B cell (primary cell): Measurements from ENCODE around the gene EHD1. TPM values are rescaled to one million over a fixed set of nuclear protein-coding genes. Genes with fewer than 3 reads are reported as not detected.

ENCODE experiments used
- ATAC-seq: fragments of 200-7000 bp; cut with Tn5 transposase; one replicate; pipeline ENCODE4 v1.10.0; 2021; ENCODE audit warnings: low read depth, mild to moderate bottlenecking, moderate number of reproducible peaks, moderate library complexity
- CTCF ChIA-PET: fragments of 350-600 bp; sonication (Branson Sonifier 250); formaldehyde crosslinking; loops from one replicate; lab custom pipeline; 2021; ENCODE audit warnings: antibody characterized with exemption, inconsistent platforms; lab: Charles Lee
- POLR2A ChIA-PET: fragments of 350-600 bp; sonication (Branson Sonifier 250); formaldehyde crosslinking; loops from one replicate; lab custom pipeline; 2021; ENCODE audit warnings: antibody characterized with exemption; lab: Charles Lee
- DNase-seq: peaks from one replicate; pipeline ENCODE4 v3.0.0; 2013
- H2AFZ ChIP-seq: 2 replicates; pipeline ENCODE4 v1.6.1; 2012; ENCODE audit warnings: mild to moderate bottlenecking, low read depth, low read length; ENCODE audit not compliant: insufficient read depth, poor library complexity, severe bottlenecking
- H3K27ac ChIP-seq, 2 donors: 1 replicate in 1 of 2; 2 replicates in 1 of 2; pipeline ENCODE4 v1.5.1; 2012 to 2013; ENCODE audit warnings: low read length in 2 of 2, mild to moderate bottlenecking in 2 of 2, moderate library complexity in 1 of 2
- H3K27me3 ChIP-seq, 4 experiments: fragments of 200-600 bp in 1 of 4; sonication (generic) in 1 of 4; replicated peaks in 1 of 4; 1 replicate in 2 of 4; 2 replicates in 2 of 4; pipeline versions ENCODE4 v1.6.1 to v1.7.0; 2013 to 2016; ENCODE audit warnings: low read length in 3 of 4, mild to moderate bottlenecking in 2 of 4, mixed read lengths in 1 of 4, moderate library complexity in 1 of 4; ENCODE audit not compliant: insufficient read depth in 4 of 4, control insufficient read depth in 3 of 4; ENCODE audit errors: control extremely low read depth in 1 of 4
- H3K36me3 ChIP-seq, 2 experiments: replicated peaks in 1 of 2; 1 replicate in 1 of 2; 2 replicates in 1 of 2; pipeline versions ENCODE4 v1.6.1 to v1.7.1; 2013; ENCODE audit warnings: low read length in 1 of 2; ENCODE audit not compliant: insufficient read depth in 2 of 2, control insufficient read depth in 1 of 2; ENCODE audit errors: control extremely low read depth in 1 of 2, extremely low read depth in 1 of 2
- H3K4me1 ChIP-seq, 2 donors: fragments of 200-600 bp in 1 of 2; sonication (generic) in 1 of 2; 1 replicate in 1 of 2; 2 replicates in 1 of 2; pipeline versions ENCODE4 v1.5.1 to v1.6.1; 2013 to 2017; ENCODE audit warnings: low read length in 2 of 2; ENCODE audit not compliant: control insufficient read depth in 2 of 2, insufficient read depth in 2 of 2
- H3K4me2 ChIP-seq: replicated peaks from 2 replicates; pipeline ENCODE3; 2012; ENCODE audit warnings: mild to moderate bottlenecking, low read depth, low read length; ENCODE audit not compliant: poor library complexity, severe bottlenecking
- H3K4me3 ChIP-seq, 5 experiments: fragments of 200-600 bp in 1 of 5; sonication (generic) in 1 of 5; 1 replicate in 3 of 5; 2 replicates in 2 of 5; pipeline versions ENCODE4 v1.5.1 to v1.7.0; 2011 to 2016; ENCODE audit warnings: low read length in 4 of 5, mild to moderate bottlenecking in 4 of 5, low read depth in 2 of 5, control low read depth in 1 of 5, moderate library complexity in 1 of 5; ENCODE audit not compliant: insufficient read depth in 1 of 5; ENCODE audit errors: control extremely low read depth in 1 of 5, extremely low read depth in 1 of 5
- H3K79me2 ChIP-seq: fragments of 200-600 bp; sonication (generic); one replicate; pipeline ENCODE4 v1.6.0; 2016; ENCODE audit warnings: low read length; ENCODE audit not compliant: control insufficient read depth, insufficient read depth
- H3K9ac ChIP-seq: fragments of 200-600 bp; sonication (generic); 2 replicates; pipeline ENCODE4 v1.6.1; 2017; ENCODE audit warnings: mild to moderate bottlenecking, low read length, moderate library complexity
- H3K9me3 ChIP-seq, 3 donors: one replicate each; pipeline versions ENCODE4 v1.6.1 to v1.7.1; 2013; ENCODE audit warnings: low read length in 2 of 3; ENCODE audit not compliant: control insufficient read depth in 2 of 3, insufficient read depth in 1 of 3; ENCODE audit errors: control extremely low read depth in 1 of 3
- H4K20me1 ChIP-seq: 2 replicates; pipeline ENCODE4 v1.6.0; 2012; ENCODE audit warnings: mild to moderate bottlenecking, low read length; ENCODE audit not compliant: insufficient read depth, control insufficient read depth, poor library complexity, severe bottlenecking
- H3K27ac Mint-ChIP-seq: one replicate; pipeline ENCODE4 v1.8.0; 2021; ENCODE audit warnings: mixed read lengths
- H3K27me3 Mint-ChIP-seq: one replicate; pipeline ENCODE4 v1.8.0; 2021; ENCODE audit warnings: mixed read lengths
- H3K4me1 Mint-ChIP-seq: one replicate; pipeline ENCODE4 v1.8.0; 2021; ENCODE audit warnings: mixed read lengths
- H3K4me3 Mint-ChIP-seq: one replicate; pipeline ENCODE4 v1.8.0; 2021; ENCODE audit warnings: mixed read lengths
- H3K9me3 Mint-ChIP-seq: one replicate; pipeline ENCODE4 v1.8.0; 2022; ENCODE audit warnings: mixed read lengths; ENCODE audit not compliant: insufficient read depth
- EZH2 ChIP-seq: IDR thresholded peaks from 2 replicates; pipeline ENCODE4 v1.6.1; 2012; ENCODE audit warnings: borderline replicate concordance, low read depth, mild to moderate bottlenecking, moderate library complexity, low read length; ENCODE audit not compliant: insufficient read depth, poor library complexity, severe bottlenecking
- WGBS: methylation state at CpG from one replicate; pipeline ENCODE4 v1.1.5; 2013; ENCODE audit warnings: missing lambda C conversion rate; ENCODE audit not compliant: insufficient coverage; 5-methylcytosine and 5-hydroxymethylcytosine counted together
- intact Hi-C: fragments of 100-400 bp; cut with micrococcal nuclease; formaldehyde crosslinking; loops from one replicate; pipeline ENCODE4 v1.10.0; 2022
- polyA plus RNA-seq: library from polyadenylated mRNA; depleted of rRNA; stranded (reverse); fragments of >200 nt; gene quantifications from 2 replicates; pipeline ENCODE4 v1.2.3, GENCODE V29; 2012
- total RNA-seq, 2 donors: library from RNA; stranded (reverse); fragments of 120-200 nt in 1 of 2; gene quantifications; 1 replicate in 1 of 2; 2 replicates in 1 of 2; pipeline versions ENCODE4 v1.2.3 to v1.2.4, GENCODE V29; 2013 to 2022
- TF ChIP-seq, protein P1 (sequence below): fragments of 200-600 bp; IDR thresholded peaks from one replicate; pipeline ENCODE4 v1.8.0; 2022; ENCODE audit warnings: antibody characterized with exemption, mild to moderate bottlenecking

EHD1 gene
- total and polyA plus RNA-seq, 2 donors (not counting 1 experiment from before 2014, with no cell fraction given), result 208 to 280 TPM

DNA sequence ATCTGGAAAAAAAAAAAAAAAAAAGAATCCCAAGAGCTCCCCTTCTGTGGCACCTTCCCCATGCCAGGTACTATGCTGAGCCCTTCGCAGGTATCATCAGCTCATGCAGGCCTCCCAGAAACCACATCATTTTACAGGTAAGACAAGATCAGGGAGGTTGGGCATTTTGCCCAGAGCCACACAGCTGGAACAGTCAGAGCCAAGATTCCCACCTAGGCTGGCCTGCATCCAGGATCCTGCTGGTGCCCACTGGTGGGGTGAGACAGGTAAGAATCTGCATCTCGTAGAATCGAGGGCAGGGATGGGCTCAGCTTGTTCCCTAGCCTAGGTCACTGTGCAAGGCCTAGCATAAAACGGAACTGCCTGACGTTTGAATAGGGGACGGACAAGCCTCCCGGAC lies 52.4 kb downstream of the EHD1 start:
- no peak overlapping the region for H3K4me3 ChIP-seq
- ChIA-PET CTCF (no interaction called here), POLR2A (interaction anchor here (1.0 kb wide), 1 partner anchor 24 kb away, joined by 3 read pairs; no protein-coding TSS in a partner anchor)
- H3K27me3 Mint-ChIP-seq, result no peaks in the 10 kb centered on the region
- H3K27ac Mint-ChIP-seq, result no peak overlapping the region
- H3K4me3 Mint-ChIP-seq, result no peak overlapping the region
- no peaks in the 10 kb centered on the region for H3K9me3 Mint-ChIP-seq
- H3K27ac ChIP-seq, result no peak overlapping the region
- no peak overlapping the region for H3K9ac ChIP-seq
- no peaks in the 10 kb centered on the region for H3K9me3 ChIP-seq
- peaks cover 2% of the 10 kb centered on the region for H3K4me1 Mint-ChIP-seq
- no peaks in the 10 kb centered on the region for H3K4me1 ChIP-seq
- DNase-seq, result no peak
- no peak overlapping the region for H3K4me2 ChIP-seq
- WGBS, result 100% methylated on average over 6 of the region's 7 CpGs
- intact Hi-C loops, result no loop called here
- TF ChIP-seq, protein P1, sequence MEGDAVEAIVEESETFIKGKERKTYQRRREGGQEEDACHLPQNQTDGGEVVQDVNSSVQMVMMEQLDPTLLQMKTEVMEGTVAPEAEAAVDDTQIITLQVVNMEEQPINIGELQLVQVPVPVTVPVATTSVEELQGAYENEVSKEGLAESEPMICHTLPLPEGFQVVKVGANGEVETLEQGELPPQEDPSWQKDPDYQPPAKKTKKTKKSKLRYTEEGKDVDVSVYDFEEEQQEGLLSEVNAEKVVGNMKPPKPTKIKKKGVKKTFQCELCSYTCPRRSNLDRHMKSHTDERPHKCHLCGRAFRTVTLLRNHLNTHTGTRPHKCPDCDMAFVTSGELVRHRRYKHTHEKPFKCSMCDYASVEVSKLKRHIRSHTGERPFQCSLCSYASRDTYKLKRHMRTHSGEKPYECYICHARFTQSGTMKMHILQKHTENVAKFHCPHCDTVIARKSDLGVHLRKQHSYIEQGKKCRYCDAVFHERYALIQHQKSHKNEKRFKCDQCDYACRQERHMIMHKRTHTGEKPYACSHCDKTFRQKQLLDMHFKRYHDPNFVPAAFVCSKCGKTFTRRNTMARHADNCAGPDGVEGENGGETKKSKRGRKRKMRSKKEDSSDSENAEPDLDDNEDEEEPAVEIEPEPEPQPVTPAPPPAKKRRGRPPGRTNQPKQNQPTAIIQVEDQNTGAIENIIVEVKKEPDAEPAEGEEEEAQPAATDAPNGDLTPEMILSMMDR, result no peak
- TF ChIP-seq EZH2, result no peak
- H3K79me2 ChIP-seq, result no peaks in the 10 kb centered on the region
- H2AFZ ChIP-seq, result no peak overlapping the region
- H3K27me3 ChIP-seq, result no peaks in the 10 kb centered on the region
- no peaks in the 10 kb centered on the region for H4K20me1 ChIP-seq
- no peak for ATAC-seq
- no peaks in the 10 kb centered on the region for H3K36me3 ChIP-seq

DNA sequence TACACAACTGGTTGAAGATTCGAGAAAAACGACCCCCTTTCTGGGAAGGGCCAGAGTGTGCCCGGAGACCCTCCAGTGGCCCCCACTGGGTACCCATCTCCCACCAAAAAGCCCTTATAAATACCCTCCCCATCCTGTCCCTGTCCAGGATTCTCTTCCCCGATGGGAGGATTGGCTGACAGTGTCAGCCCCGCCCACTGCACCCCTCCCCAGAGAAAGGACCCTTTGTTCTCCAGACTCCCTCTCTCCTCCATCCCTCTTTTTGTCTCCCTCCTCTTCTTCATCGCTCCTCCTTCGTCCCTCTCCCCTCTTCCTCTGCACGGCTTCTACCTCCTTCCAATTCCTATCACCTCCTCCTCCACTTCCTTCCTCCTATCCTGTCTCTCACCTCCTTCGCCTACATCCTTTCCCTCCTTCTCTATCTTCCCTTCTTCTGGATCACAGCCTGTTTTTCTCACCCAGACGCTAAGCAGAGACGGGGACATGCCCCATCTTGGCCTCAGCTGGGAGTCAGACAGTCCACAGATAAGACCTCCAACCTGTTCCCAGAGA lies 54.8 kb downstream of the EHD1 start:
- Mint-ChIP-seq H3K4me3 (no peak overlapping the region), H3K27me3 (no peaks in the 10 kb centered on the region), H3K27ac (no peak overlapping the region), H3K9me3 (no peaks in the 10 kb centered on the region), H3K4me1 (no peaks in the 10 kb centered on the region)
- TF ChIP-seq, protein P1, result no peak
- no peak for TF ChIP-seq EZH2
- H3K9me3 ChIP-seq, result no peaks in the 10 kb centered on the region
- intact Hi-C loops, result no loop called here
- no peak overlapping the region for H3K27ac ChIP-seq
- ATAC-seq, result no peak
- H3K9ac ChIP-seq, result no peak overlapping the region
- CTCF ChIA-PET, result no interaction called here
- H3K27me3 ChIP-seq, result no peaks in the 10 kb centered on the region
- H3K4me2 ChIP-seq, result no peak overlapping the region
- no peak overlapping the region for H2AFZ ChIP-seq
- POLR2A ChIA-PET, result no interaction called here
- no peaks in the 10 kb centered on the region for H3K79me2 ChIP-seq
- H3K4me3 ChIP-seq, result no peak overlapping the region
- no peaks in the 10 kb centered on the region for H3K36me3 ChIP-seq
- H3K4me1 ChIP-seq, result no peaks in the 10 kb centered on the region
- 89% methylated on average over 11 of the region's 11 CpGs for WGBS
- H4K20me1 ChIP-seq, result no peaks in the 10 kb centered on the region
- DNase-seq, result no peak
